ENCODE results near the gene GABRD.

The GABRD gene

DNA sequence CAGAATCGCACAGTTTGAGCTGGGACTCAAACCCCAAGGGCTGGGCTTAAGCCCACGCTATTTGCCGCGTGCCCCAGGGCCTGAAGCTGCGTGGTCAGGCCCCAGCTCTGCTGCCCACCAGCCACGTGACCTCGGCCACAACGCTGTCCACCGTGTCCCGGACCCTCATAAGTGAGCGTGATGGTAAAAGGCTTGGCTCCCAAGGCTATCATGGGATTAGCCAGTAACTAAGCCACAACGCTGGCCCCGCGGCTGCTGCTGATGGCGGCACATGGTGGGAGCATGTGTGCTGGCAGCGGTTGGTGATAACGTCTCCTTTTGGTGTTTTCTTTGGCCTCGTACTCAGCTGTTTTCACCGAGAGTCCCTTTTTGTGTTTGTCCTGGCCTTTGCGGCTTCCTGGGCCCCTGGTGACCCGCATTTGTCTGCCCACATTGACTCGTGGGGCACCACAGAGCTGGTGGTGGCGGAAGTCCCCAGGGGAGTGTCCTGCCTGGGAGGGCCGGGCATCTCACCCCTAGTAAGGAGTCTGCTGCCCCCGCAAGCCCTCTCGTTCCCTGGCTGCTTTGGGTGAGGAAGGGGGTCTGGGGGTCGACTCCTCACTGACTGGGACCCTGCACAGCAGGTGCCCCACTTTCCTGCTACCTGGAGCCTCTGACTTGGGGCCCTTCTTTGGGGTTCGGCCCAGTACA is 60.4 kb downstream of the GABRD start:
- no peak overlapping the region for H3K9ac ChIP-seq (ENCODE audit: low read depth, low read length)
- H3K4me3 ChIP-seq (ENCODE audit: low read depth in 1 of 2, low read length in 2 of 2): no peak overlapping the region
- no peaks in the 10 kb centered on the region for H4K20me1 ChIP-seq (ENCODE audit: insufficient read depth, low read length)
- no peak overlapping the region for H2AFZ ChIP-seq (ENCODE audit: low read depth, low read length)
- peaks cover 20% of the 10 kb centered on the region for H3K9me3 ChIP-seq (ENCODE audit: insufficient read depth, low read length, severe bottlenecking)
- DNase-seq (no peak), ATAC-seq (ENCODE audit: insufficient read depth, low read depth) (no peak)
- no peaks in the 10 kb centered on the region for H3K79me2 ChIP-seq (ENCODE audit: insufficient read depth, low read length)
- no peak overlapping the region for H3K27ac ChIP-seq (ENCODE audit: low read length)
- no peaks in the 10 kb centered on the region for H3K27me3 ChIP-seq (ENCODE audit: insufficient read depth, low read length, poor library complexity)
- no peaks in the 10 kb centered on the region for H3K4me1 ChIP-seq (ENCODE audit: insufficient read depth, low read length)
- no peaks in the 10 kb centered on the region for H3K36me3 ChIP-seq (ENCODE audit: insufficient read depth, low read length)
- TF ChIP-seq, protein P1, sequence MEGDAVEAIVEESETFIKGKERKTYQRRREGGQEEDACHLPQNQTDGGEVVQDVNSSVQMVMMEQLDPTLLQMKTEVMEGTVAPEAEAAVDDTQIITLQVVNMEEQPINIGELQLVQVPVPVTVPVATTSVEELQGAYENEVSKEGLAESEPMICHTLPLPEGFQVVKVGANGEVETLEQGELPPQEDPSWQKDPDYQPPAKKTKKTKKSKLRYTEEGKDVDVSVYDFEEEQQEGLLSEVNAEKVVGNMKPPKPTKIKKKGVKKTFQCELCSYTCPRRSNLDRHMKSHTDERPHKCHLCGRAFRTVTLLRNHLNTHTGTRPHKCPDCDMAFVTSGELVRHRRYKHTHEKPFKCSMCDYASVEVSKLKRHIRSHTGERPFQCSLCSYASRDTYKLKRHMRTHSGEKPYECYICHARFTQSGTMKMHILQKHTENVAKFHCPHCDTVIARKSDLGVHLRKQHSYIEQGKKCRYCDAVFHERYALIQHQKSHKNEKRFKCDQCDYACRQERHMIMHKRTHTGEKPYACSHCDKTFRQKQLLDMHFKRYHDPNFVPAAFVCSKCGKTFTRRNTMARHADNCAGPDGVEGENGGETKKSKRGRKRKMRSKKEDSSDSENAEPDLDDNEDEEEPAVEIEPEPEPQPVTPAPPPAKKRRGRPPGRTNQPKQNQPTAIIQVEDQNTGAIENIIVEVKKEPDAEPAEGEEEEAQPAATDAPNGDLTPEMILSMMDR (IDR thresholded peaks at IDR 0.05; ENCODE audit: borderline replicate concordance, extremely low read depth, low read length, poor library complexity, severe bottlenecking): no peak
- TF ChIP-seq EZH2 (IDR thresholded peaks at IDR 0.05; ENCODE audit: borderline replicate concordance, low read depth, low read length, severe bottlenecking): no peak
- H3K4me2 ChIP-seq (ENCODE audit: insufficient read depth, low read length): no peak overlapping the region

DNA sequence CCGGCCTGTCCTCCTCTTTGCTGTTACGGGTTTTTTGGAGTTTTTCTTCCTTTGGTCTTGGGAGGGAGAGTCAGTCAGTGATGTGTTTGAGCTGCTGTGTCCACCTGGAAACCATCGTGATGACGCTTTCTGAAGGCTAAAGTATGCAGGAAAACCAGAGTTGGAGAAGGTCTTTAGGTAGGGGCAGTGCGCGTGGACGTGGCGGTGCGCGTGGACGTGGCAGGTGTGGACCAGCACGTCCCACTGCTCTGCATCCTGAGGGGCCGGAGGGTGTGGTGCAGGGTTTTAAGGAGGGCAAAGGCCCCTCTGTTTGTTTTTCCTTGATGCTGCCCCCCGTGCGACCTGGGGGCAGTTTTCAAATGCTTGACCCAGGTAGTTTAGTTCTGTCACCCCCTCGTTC is 61.0 kb downstream of the GABRD start:
- Histone ChIP-seq H3K27ac (ENCODE audit: low read length) (no peak overlapping the region), H3K27me3 (ENCODE audit: insufficient read depth, low read length, poor library complexity) (no peaks in the 10 kb centered on the region), H3K9ac (ENCODE audit: low read depth, low read length) (no peak overlapping the region), H3K4me3 (ENCODE audit: low read depth in 1 of 2, low read length in 2 of 2) (no peak overlapping the region), H4K20me1 (ENCODE audit: insufficient read depth, low read length) (no peaks in the 10 kb centered on the region), H3K4me1 (ENCODE audit: insufficient read depth, low read length) (no peaks in the 10 kb centered on the region), H3K36me3 (ENCODE audit: insufficient read depth, low read length) (no peaks in the 10 kb centered on the region), H3K79me2 (ENCODE audit: insufficient read depth, low read length) (no peaks in the 10 kb centered on the region), H3K9me3 (ENCODE audit: insufficient read depth, low read length, severe bottlenecking) (peaks cover 20% of the 10 kb centered on the region), H3K4me2 (ENCODE audit: insufficient read depth, low read length) (no peak overlapping the region), H2AFZ (ENCODE audit: low read depth, low read length) (no peak overlapping the region)
- no peak for DNase-seq
- TF ChIP-seq EZH2 (IDR thresholded peaks at IDR 0.05; ENCODE audit: borderline replicate concordance, low read depth, low read length, severe bottlenecking): no peak
- TF ChIP-seq, protein P1 (IDR thresholded peaks at IDR 0.05; ENCODE audit: borderline replicate concordance, extremely low read depth, low read length, poor library complexity, severe bottlenecking): no peak
- ATAC-seq (ENCODE audit: insufficient read depth, low read depth): no peak
